Measurements from ENCODE around the gene PRDM16.

DNA sequence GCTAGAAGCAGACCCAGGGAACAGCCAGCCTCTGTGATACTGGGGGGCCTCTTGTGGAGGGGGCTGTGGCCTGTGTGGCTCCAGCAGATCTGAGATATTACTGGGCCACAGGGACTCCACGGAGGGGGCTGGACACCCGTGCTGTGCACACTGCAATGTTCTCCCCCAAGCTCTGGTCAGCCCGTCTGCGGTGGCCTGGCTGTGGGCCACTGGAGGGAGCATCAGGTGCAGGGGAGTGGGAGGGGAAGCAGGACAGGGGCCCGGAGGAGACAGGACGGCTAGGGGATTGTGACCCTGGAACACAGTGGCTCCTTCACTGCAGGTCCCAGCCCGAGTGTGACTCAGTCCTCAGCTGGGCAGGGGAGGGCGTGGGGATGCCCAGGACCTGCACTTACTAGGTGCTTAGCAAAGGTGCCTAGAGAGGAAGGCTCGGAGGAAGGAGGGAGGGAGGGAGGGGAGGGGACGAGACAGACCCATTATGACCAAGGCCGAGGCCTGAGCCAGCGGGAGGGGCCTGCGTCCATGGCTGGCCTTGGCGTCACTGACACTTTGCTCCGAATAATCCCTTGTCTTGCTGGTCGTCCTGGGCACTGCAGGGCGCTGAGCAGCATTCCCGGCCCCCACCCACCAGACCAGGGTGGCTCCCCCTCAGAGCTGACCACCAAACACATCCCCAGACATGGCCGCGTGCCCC is 44.2 kb downstream of the PRDM16 start:
- TF ChIP-seq DNMT1 (CRISPR knock-in tag; IDR thresholded peaks at IDR 0.05), result no peak
- TF ChIP-seq, protein P1, sequence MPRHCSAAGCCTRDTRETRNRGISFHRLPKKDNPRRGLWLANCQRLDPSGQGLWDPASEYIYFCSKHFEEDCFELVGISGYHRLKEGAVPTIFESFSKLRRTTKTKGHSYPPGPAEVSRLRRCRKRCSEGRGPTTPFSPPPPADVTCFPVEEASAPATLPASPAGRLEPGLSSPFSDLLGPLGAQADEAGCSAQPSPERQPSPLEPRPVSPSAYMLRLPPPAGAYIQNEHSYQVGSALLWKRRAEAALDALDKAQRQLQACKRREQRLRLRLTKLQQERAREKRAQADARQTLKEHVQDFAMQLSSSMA (CRISPR knock-in tag; IDR thresholded peaks at IDR 0.05), result no peak
- TF ChIP-seq, protein P2, sequence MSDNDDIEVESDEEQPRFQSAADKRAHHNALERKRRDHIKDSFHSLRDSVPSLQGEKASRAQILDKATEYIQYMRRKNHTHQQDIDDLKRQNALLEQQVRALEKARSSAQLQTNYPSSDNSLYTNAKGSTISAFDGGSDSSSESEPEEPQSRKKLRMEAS (IDR thresholded peaks at IDR 0.05), result no peak
